WTC11 (cell line): ENCODE results near the gene TCF7. TPM values are rescaled to one million over a fixed set of nuclear protein-coding genes. Genes with fewer than 3 reads are reported as not detected.

Experiments
- ATAC-seq: fragments of 200-7000 bp; cut with Tn5 transposase; 2 replicates; pipeline ENCODE4 v1.10.0; 2021; ENCODE audit warnings: mild to moderate bottlenecking, moderate library complexity
- CTCF ChIA-PET: fragments of 300-600 bp; sonication (Branson Sonifier 250); formaldehyde crosslinking; loops from one replicate; lab custom pipeline; 2021; ENCODE audit warnings: antibody characterized with exemption; lab: Charles Lee
- POLR2A ChIA-PET: fragments of 350-600 bp; sonication (Branson Sonifier 250); formaldehyde crosslinking; loops from one replicate; lab custom pipeline; 2021; ENCODE audit warnings: antibody characterized with exemption; lab: Charles Lee
- DNase-seq: peaks from one replicate; pipeline ENCODE4 v3.0.0; 2021; ENCODE audit warnings: low spot score
- H3K27ac Mint-ChIP-seq: 2 replicates; pipeline ENCODE4 v1.8.0; 2021; ENCODE audit warnings: mixed read lengths
- H3K27me3 Mint-ChIP-seq: 2 replicates; pipeline ENCODE4 v1.8.0; 2021; ENCODE audit warnings: low read depth, mild to moderate bottlenecking, moderate library complexity, mixed read lengths
- H3K36me3 Mint-ChIP-seq: 2 replicates; pipeline ENCODE4 v1.8.0; 2021; ENCODE audit warnings: mixed read lengths
- H3K4me1 Mint-ChIP-seq: 2 replicates; pipeline ENCODE4 v1.8.0; 2022; ENCODE audit warnings: mixed read lengths
- H3K4me3 Mint-ChIP-seq: 2 replicates; pipeline ENCODE4 v1.8.0; 2021; ENCODE audit warnings: mild to moderate bottlenecking, moderate library complexity, mixed read lengths
- H3K9me3 Mint-ChIP-seq: 2 replicates; pipeline ENCODE4 v1.8.0; 2021; ENCODE audit warnings: mixed read lengths
- AR ChIP-seq: fragments of 250-450 bp; sonication (Bioruptor Pico); IDR thresholded peaks from 2 replicates; pipeline ENCODE4 v1.9.0; 2021; ENCODE audit warnings: mild to moderate bottlenecking
- ARID4B ChIP-seq: sonication (generic); formaldehyde crosslinking; IDR thresholded peaks from 2 replicates; pipeline ENCODE4 v1.8.0; 2023; ENCODE audit warnings: missing genetic modification reagents, mild to moderate bottlenecking, borderline replicate concordance
- CREM ChIP-seq: sonication (generic); formaldehyde crosslinking; IDR thresholded peaks from 2 replicates; pipeline ENCODE4 v1.8.1; 2022; ENCODE audit warnings: mild to moderate bottlenecking, missing genetic modification reagents, moderate library complexity
- E2F4 ChIP-seq: sonication (generic); formaldehyde crosslinking; IDR thresholded peaks from 2 replicates; pipeline ENCODE4 v1.8.1; 2022; ENCODE audit warnings: low read depth, mild to moderate bottlenecking, moderate library complexity, missing genetic modification reagents, borderline replicate concordance
- ESRRA ChIP-seq: sonication (generic); formaldehyde crosslinking; IDR thresholded peaks from 2 replicates; pipeline ENCODE4 v1.8.1; 2022; ENCODE audit warnings: mild to moderate bottlenecking, missing genetic modification reagents, borderline replicate concordance
- FOXK1 ChIP-seq: sonication (generic); formaldehyde crosslinking; IDR thresholded peaks from 2 replicates; pipeline ENCODE4 v1.8.0; 2022; ENCODE audit warnings: mild to moderate bottlenecking, moderate library complexity, missing genetic modification reagents
- HMGXB4 ChIP-seq: sonication (generic); formaldehyde crosslinking; IDR thresholded peaks from 2 replicates; pipeline ENCODE4 v1.8.1; 2023; ENCODE audit warnings: mild to moderate bottlenecking, moderate library complexity, missing genetic modification reagents
- JUN ChIP-seq: sonication (generic); formaldehyde crosslinking; IDR thresholded peaks from 2 replicates; pipeline ENCODE4 v1.8.0; 2023; ENCODE audit warnings: mild to moderate bottlenecking, missing genetic modification reagents
- MXD4 ChIP-seq: fragments of 250-450 bp; sonication (Bioruptor Pico); IDR thresholded peaks from 2 replicates; pipeline ENCODE4 v1.8.0; 2021; ENCODE audit warnings: mild to moderate bottlenecking, moderate library complexity, borderline replicate concordance
- NR1H2 ChIP-seq: sonication (generic); formaldehyde crosslinking; IDR thresholded peaks from 2 replicates; pipeline ENCODE4 v1.9.0; 2021; ENCODE audit warnings: mild to moderate bottlenecking, moderate library complexity, missing genetic modification reagents
- NR3C1 ChIP-seq: sonication (generic); formaldehyde crosslinking; conservative IDR thresholded peaks from 2 replicates; pipeline ENCODE4 v1.8.1; 2023; ENCODE audit warnings: low read depth, mild to moderate bottlenecking, missing genetic modification reagents
- SMAD3 ChIP-seq: sonication (generic); formaldehyde crosslinking; IDR thresholded peaks from 2 replicates; pipeline ENCODE4 v1.8.0; 2022; ENCODE audit warnings: missing genetic modification reagents, mild to moderate bottlenecking, borderline replicate concordance
- USF1 ChIP-seq: sonication (generic); formaldehyde crosslinking; IDR thresholded peaks from 2 replicates; pipeline ENCODE4 v1.8.0; 2022; ENCODE audit warnings: mild to moderate bottlenecking, missing genetic modification reagents
- ZNF121 ChIP-seq: sonication (generic); formaldehyde crosslinking; IDR thresholded peaks from 2 replicates; pipeline ENCODE4 v1.8.0; 2023; ENCODE audit warnings: missing genetic modification reagents
- ZNF263 ChIP-seq: sonication (generic); formaldehyde crosslinking; IDR thresholded peaks from 2 replicates; pipeline ENCODE4 v1.8.1; 2022; ENCODE audit warnings: low read depth, mild to moderate bottlenecking, moderate library complexity, missing genetic modification reagents
- ZNF532 ChIP-seq: fragments of 250-450 bp; sonication (Bioruptor Pico); IDR thresholded peaks from 2 replicates; pipeline ENCODE4 v1.9.0; 2021; ENCODE audit warnings: mild to moderate bottlenecking, borderline replicate concordance
- total RNA-seq: library from RNA; stranded (reverse); gene quantifications from 3 replicates; pipeline ENCODE4 v1.2.3, GENCODE V29; 2021

The TCF7 gene
- total RNA-seq, 1 experiment from 2014 or later, result 11.3 TPM

- TF ChIP-seq ZNF532 (CRISPR knock-in tag), result no peak
- no peak for TF ChIP-seq MXD4 (CRISPR knock-in tag)
- TF ChIP-seq ESRRA, result no peak
- no peak for TF ChIP-seq AR (CRISPR knock-in tag)
- no peak for TF ChIP-seq HMGXB4 (CRISPR knock-in tag)
Observed at GRCh38 chr5:134143944-134144941, 29.8 kb downstream of the TCF7 start (continued).

GRCh38 chr5:134145041-134145757, 30.7 kb downstream of the TCF7 start:
- Mint-ChIP-seq H3K4me1 (peaks cover 4% of the 10 kb centered on the region), H3K27me3 (no peaks in the 10 kb centered on the region), H3K27ac (no peak overlapping the region), H3K4me3 (no peak overlapping the region), H3K9me3 (no peaks in the 10 kb centered on the region), H3K36me3 (peaks cover 12% of the 10 kb centered on the region)
- POLR2A ChIA-PET, result no interaction called here
- no peak for ATAC-seq
- CTCF ChIA-PET, result interaction anchor here (0.6 to 5.1 kb wide), 12 partner anchors 11 to 222 kb away, joined by 3 to 46 read pairs (median 3); no protein-coding TSS in a partner anchor
- no peak for DNase-seq
- TF ChIP-seq NR1H2 (CRISPR knock-in tag), result no peak
- TF ChIP-seq NR3C1 (CRISPR knock-in tag), result no peak
- no peak for TF ChIP-seq ZNF121 (CRISPR knock-in tag)
- TF ChIP-seq SMAD3 (CRISPR knock-in tag), result no peak
- TF ChIP-seq USF1 (CRISPR knock-in tag), result no peak
- no peak for TF ChIP-seq JUN (CRISPR knock-in tag)
- TF ChIP-seq ZNF263, result no peak
- no peak for TF ChIP-seq FOXK1
- no peak for TF ChIP-seq CREM (CRISPR knock-in tag)
- no peak for TF ChIP-seq ARID4B (CRISPR knock-in tag)
- TF ChIP-seq E2F4 (CRISPR knock-in tag), result no peak
